ENCODE measurements around the gene PDE8A. TPM values are rescaled to one million over a fixed set of nuclear protein-coding genes. Genes with fewer than 3 reads are reported as not detected.

PDE8A gene
- total RNA-seq, 1 donor = 26.2 TPM

- DNase-seq (ENCODE audit: low read depth) = no peak
- H3K4me3 ChIP-seq (ENCODE audit: low read depth, low read length) = no peak overlapping the region
- TF ChIP-seq CTCF (IDR thresholded peaks at IDR 0.05; ENCODE audit: insufficient read depth, low read length) = no peak
Observed at GRCh38 chr15:85025516-85026251, 44.0 kb downstream of the PDE8A start.

- DNase-seq (ENCODE audit: low read depth) = no peak
- no peak for TF ChIP-seq CTCF (IDR thresholded peaks at IDR 0.05; ENCODE audit: insufficient read depth, low read length)
- no peak overlapping the region for H3K4me3 ChIP-seq (ENCODE audit: low read depth, low read length)
Observed at GRCh38 chr15:85026304-85027032, 44.8 kb downstream of the PDE8A start.

- H3K4me3 ChIP-seq (ENCODE audit: low read depth, low read length) = no peak overlapping the region
- DNase-seq (ENCODE audit: low read depth) = peak; percentile 25
- TF ChIP-seq CTCF (IDR thresholded peaks at IDR 0.05; ENCODE audit: insufficient read depth, low read length) = no peak
Observed at GRCh38 chr15:85027033-85027380, 45.4 kb downstream of the PDE8A start.

- H3K4me3 ChIP-seq (ENCODE audit: low read depth, low read length) = no peak overlapping the region
- no peak for TF ChIP-seq CTCF (IDR thresholded peaks at IDR 0.05; ENCODE audit: insufficient read depth, low read length)
- DNase-seq (ENCODE audit: low read depth) = no peak
Observed at GRCh38 chr15:85027421-85027820, 45.8 kb downstream of the PDE8A start.

GRCh38 chr15:85028416-85028815 is 46.8 kb downstream of the PDE8A start:
- DNase-seq (ENCODE audit: low read depth) = no peak
- no peak for TF ChIP-seq CTCF (IDR thresholded peaks at IDR 0.05; ENCODE audit: insufficient read depth, low read length)
- no peak overlapping the region for H3K4me3 ChIP-seq (ENCODE audit: low read depth, low read length)

GRCh38 chr15:85029221-85029620 is 47.6 kb downstream of the PDE8A start:
- TF ChIP-seq CTCF (IDR thresholded peaks at IDR 0.05; ENCODE audit: insufficient read depth, low read length) = no peak
- H3K4me3 ChIP-seq (ENCODE audit: low read depth, low read length) = no peak overlapping the region
- DNase-seq (ENCODE audit: low read depth) = no peak
